Measurements from ENCODE around the gene PTPN9.

PTPN9 gene

GRCh38 chr15:75425966-75426500 is 153.1 kb downstream of the PTPN9 start:
- no peak for DNase-seq (ENCODE audit: low read depth, low spot score)

GRCh38 chr15:75422554-75422953 is 156.6 kb downstream of the PTPN9 start:
- no peak for DNase-seq (ENCODE audit: low read depth, low spot score)

- DNase-seq (ENCODE audit: low read depth, low spot score) = no peak
Observed at GRCh38 chr15:75420698-75421097, 158.4 kb downstream of the PTPN9 start.

GRCh38 chr15:75416584-75416983 is 162.5 kb downstream of the PTPN9 start:
- DNase-seq (ENCODE audit: low read depth, low spot score) = no peak

Measured in activated naive CD8-positive, alpha-beta T cell treated with anti-CD3 and anti-CD28 coated beads, Interleukin-2, amount 50 U/mL, for 16 hours (primary cell).